ENCODE measurements around the gene ZP4.
"Not testable (repeated sequence)": the region's sequence is repeated elsewhere in the genome, so short reads cannot be mapped to it uniquely, and the experiment has no call there.

ZP4 gene

GRCh38 chr1:237877631-237878030, 13.1 kb downstream of the ZP4 start:
- no peak for DNase-seq (ENCODE audit: low read depth in 2 of 3, low spot score in 1 of 3)

DNA sequence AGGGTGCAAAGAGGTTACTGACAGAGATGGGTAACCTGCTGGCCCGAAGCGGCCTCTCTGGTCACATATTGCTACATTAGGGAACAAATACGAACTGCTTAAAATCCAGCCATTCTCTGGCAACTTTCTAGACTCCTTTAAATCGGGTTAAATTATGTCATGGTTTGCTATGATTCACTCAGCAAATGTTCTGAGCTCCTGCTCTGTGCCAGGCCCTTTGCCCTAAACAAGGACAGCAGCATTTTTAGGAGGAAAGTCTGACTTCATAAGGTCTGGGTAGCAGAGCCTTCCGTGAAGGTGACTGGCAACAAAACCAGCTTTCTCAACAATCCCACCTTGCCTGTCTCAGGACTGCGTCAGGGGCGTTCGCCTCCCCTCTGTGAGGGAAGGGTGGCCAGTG, 15.4 kb downstream of the ZP4 start:
- no peak for DNase-seq (ENCODE audit: low read depth in 2 of 3, low spot score in 1 of 3)

- DNase-seq (ENCODE audit: low read depth in 2 of 3, low spot score in 1 of 3): no peak
Observed at GRCh38 chr1:237873487-237874211, 17.1 kb downstream of the ZP4 start.

DNA sequence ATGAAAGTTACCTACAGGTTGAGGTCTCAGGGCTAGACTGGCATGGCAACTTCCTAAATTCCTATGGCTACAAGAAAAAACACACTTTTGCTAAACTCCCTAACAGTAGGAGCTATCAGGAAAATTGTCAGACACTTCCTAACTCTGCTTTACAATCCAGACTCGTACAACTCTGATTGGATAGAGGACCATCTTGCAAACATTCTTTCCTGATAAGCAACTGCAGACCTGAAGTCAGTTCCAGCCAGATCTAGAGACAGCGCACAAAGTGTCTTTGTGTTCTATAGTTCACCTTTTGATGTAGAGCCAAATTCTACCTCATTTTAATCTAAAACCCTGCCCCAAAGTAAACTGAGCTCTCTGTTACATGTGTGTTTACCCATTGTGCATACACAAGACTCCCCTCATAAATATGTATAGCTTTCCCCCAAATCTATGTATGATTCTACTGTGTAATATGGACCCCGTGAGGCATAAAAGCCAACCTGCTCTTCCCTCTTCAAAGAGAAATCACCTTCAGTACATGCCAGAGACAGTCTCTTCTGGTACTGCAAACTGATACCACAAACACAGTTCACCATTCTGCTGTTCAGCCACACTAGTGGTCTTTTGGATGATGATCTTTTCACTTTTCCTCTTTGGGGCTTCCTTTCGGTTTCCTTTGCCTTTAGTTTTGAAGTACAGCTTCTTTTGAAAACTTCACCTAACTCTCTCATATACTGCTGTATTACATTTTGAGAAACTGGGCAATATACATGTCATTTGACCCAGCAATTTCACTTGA, 21.7 kb downstream of the ZP4 start:
- DNase-seq (ENCODE audit: low read depth in 2 of 3, low spot score in 1 of 3): no peak

- no peak for DNase-seq (ENCODE audit: low read depth in 2 of 3, low spot score in 1 of 3)
Observed at GRCh38 chr1:237867380-237867888, 23.3 kb downstream of the ZP4 start.

DNA sequence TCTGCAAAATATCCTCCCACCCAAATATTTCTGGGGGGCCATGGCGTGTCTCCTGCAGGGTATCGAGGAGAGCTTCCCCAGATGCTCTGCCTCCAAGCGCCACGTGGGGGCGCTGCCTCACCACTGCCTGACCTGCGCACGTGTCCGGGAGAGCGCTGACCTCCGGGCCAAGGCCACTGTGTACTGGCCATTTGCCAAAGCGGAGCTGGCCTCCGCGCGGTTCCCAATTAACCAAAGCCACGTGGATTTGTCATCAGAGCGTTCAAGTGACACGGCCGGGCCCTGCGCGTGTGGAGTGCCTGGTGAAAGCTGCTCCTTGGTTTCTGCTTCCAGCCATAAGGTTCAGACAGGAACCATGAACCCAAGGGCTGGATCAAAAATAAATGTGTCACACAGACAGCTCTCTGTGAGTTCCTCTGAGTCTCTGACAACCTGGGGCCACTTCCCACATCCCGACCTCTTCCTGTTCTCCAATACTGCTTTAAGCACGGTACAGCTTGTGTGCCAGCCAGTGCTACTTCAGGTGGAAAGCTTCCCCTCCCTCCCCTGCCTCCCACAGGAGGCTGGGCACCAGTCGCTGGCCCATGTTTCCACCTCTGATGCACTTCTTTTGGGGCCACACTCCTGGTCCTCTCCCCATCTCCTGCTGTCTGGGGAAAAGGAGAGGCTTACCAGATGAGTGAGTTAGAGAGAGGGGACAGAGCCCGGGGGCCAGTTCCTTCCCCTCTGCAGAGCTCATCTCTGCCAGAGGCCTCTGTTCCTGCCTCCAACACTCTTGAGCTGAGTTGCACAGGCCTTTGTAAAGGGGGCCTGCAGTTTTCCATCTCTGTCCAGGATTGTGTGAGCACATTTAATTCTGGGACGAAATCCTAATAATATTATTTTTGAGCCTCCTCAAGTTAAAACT, 26.1 kb downstream of the ZP4 start:
- peak in 1 of 3 donors; percentile 3 for DNase-seq (ENCODE audit: low read depth in 2 of 3, low spot score in 1 of 3)

- DNase-seq (ENCODE audit: low read depth in 2 of 3, low spot score in 1 of 3): no peak
Observed at GRCh38 chr1:237863234-237863633, 27.5 kb downstream of the ZP4 start.

DNA sequence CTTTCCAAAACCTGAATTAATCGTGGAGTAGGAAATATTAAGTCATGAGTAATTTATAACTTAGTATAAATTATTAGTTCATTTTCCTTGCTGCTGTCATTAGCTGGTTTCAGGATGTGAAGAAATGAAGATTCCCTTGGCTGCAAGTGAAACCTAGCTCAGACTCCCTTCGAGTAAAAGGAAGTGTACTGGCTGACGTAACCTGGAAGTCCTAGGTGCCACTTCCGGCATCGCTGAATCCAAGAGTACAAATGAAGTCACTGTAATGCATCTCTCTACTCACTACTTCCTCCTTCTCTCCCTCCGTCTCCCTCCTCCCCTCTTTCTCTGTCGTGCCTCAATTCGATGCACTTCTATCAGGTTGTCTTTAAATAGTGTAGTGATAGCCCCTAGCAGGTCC, 28.8 kb downstream of the ZP4 start:
- DNase-seq (ENCODE audit: low read depth in 2 of 3, low spot score in 1 of 3): no peak

- DNase-seq (ENCODE audit: low read depth in 2 of 3, low spot score in 1 of 3): no peak
Observed at GRCh38 chr1:237858992-237859391, 31.7 kb downstream of the ZP4 start.

DNA sequence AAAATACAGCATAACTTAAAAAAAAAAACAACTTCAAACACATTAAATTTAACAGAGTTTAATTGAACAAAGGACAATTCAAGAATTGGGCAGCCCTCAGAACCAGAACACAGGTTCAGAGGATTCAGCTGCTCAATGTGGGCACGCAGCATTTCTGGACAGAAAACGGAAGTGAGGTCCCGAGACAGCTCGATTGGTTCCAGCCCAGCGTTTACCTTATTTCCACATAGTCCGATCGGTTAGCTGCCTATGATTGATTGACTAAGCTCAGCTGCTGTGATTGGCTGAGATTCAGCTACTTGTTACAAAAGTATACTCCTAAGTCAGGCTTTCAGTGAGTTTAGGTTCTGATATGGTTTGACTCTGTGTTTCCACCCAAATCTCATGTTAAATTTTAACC, 33.3 kb downstream of the ZP4 start:
- DNase-seq (ENCODE audit: low read depth in 2 of 3, low spot score in 1 of 3): no peak

DNA sequence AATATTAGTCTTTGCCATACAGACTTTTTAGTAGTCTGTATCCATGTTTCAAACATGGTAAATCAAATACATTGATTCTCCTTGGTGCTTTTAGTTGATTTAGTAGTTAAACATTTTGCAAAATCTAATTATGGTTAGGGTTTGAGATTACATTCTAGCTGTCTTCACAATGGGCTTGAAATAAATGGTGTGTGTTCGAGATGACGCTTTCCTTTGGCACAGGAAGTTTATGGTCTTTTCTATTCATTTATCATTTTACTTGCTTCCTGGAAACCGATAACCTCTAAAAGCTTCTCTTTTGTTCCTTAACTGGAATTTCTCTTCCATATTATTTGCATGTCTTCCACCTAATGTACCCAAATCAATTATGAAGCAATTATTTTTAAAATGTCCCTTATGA, 38.4 kb downstream of the ZP4 start:
- DNase-seq (ENCODE audit: low read depth in 2 of 3, low spot score in 1 of 3): no peak

GRCh38 chr1:237851210-237851845, 39.4 kb downstream of the ZP4 start:
- DNase-seq (ENCODE audit: low read depth in 2 of 3, low spot score in 1 of 3): peak in 2 of 3 donors; percentile 5 to 7

- DNase-seq (ENCODE audit: low read depth in 2 of 3, low spot score in 1 of 3): not testable (repeated sequence)
Observed at GRCh38 chr1:237843516-237843915, 47.2 kb downstream of the ZP4 start.

DNA sequence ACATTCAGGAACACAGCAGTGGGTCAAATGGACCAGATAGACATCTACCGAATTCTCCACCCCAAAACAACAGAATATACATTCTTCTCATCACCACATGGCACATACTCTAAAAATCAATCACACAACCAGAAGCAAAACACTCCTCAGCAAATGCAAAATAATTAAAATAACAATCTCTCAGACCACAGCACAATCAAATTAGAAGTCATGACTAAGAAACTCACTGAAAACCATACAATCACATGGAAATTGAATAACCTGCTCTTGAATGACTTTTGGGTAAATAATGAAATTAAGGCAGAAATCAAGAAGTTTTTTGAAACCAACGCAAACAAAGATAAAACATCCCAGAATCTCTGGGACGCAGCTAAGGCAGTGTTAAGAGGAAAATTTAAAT, 49.2 kb downstream of the ZP4 start:
- DNase-seq (ENCODE audit: low read depth in 2 of 3, low spot score in 1 of 3): no peak

DNA sequence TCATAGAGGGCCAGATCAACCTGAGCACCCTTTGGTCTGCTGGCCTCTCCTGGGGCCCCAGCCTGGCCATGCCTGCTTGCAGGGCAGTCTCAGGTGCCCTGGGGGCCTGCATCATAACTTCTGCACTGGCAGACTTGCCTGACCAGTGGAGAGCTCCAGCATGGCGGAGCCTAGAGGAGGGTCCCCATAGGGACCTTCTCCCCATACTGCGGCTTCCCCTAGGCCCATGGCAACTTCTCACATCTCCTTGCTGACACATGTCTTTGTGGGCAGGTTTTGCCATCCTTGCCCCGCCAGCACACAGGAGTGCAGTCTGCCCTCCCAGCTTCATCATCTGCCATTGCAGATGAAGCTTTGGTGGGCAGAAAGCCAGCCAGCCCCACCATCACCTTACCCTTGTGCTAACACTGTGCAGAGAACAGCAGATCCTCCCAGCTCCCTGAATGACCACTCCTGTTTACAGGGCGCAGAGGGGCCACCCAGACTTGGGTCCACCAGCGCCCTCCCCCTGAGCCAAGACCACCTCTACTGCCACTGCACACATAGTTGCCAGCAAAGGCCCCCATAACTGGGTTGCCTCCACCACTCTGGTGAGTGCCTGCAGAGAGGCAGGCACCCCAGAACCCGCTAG, 51.7 kb downstream of the ZP4 start:
- DNase-seq (ENCODE audit: low read depth in 2 of 3, low spot score in 1 of 3): no peak

- DNase-seq (ENCODE audit: low read depth in 2 of 3, low spot score in 1 of 3): no peak
Observed at GRCh38 chr1:237838320-237838719, 52.4 kb downstream of the ZP4 start.

DNA sequence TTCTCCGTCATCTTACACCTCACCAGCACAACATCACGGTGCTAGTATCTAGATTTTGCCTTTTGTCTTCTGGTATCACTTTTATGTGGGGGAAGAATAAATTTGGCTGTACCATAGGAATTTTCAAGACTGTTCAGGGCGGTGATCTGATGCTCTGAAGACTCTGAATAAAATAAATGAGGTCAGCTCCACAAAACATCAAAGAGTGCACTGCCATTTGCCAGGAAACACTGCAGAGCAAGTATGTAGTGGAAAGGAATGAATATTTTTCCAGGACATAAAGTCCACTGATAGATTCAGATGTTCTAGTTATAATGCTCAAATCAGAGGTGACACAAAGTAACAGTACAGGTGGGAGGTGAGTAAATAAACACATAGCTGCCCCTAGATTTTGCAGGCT, 56.3 kb downstream of the ZP4 start:
- no peak for DNase-seq (ENCODE audit: low read depth in 2 of 3, low spot score in 1 of 3)

- no peak for DNase-seq (ENCODE audit: low read depth in 2 of 3, low spot score in 1 of 3)
Observed at GRCh38 chr1:237834048-237834447, 56.7 kb downstream of the ZP4 start.

- no peak for DNase-seq (ENCODE audit: low read depth in 2 of 3, low spot score in 1 of 3)
Observed at GRCh38 chr1:237832858-237833257, 57.9 kb downstream of the ZP4 start.

Data from stimulated activated CD4-positive, alpha-beta T cell treated with anti-CD3 and anti-CD28 coated beads, Interleukin-12 subunit alpha, Interleukin-12 subunit beta, amount 100 ng/mL, for 48 hours (primary cell).